Subcutaneous adipose tissue (tissue), 4 donors: ENCODE measurements around the gene ARHGAP1. TPM values are rescaled to one million over a fixed set of nuclear protein-coding genes. Genes with fewer than 3 reads are reported as not detected.

Experiments
- total RNA-seq, 4 donors: library from RNA; depleted of rRNA; stranded (reverse); fragments of >200 nt; gene quantifications; one replicate each; pipeline ENCODE4 v1.1.0, GENCODE V29; 2016
- TF ChIP-seq, protein P1 (sequence below): fragments of 450-650 bp; IDR thresholded peaks from one replicate; pipeline ENCODE4 v1.5.1; 2016; ENCODE audit warnings: low read depth, mild to moderate bottlenecking, control low read depth, antibody characterized with exemption, moderate library complexity

Gene ARHGAP1
- total RNA-seq, 4 donors from 2014 or later, result 45.2 to 64.2 (median 52.9) TPM

DNA sequence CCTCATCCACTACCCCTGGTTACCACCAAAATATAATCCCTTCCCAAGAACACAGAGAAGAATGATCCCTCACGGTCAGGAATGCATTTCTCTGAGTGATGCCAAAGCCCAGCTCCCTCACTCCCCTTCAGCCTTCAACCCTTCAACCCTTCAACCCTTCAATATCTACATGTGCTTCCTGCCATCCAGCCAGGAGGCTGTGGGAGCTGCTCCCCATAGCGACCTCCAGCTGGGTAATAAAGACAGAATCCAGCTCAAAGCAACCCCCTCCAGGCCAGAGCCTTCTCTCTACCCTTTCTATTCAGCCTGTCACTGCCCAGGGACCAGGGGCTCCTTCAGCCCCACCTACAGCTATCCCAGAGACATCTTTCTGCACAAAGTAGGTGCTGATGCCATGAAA is 2.7 kb downstream of the ARHGAP1 start:
- TF ChIP-seq, protein P1, sequence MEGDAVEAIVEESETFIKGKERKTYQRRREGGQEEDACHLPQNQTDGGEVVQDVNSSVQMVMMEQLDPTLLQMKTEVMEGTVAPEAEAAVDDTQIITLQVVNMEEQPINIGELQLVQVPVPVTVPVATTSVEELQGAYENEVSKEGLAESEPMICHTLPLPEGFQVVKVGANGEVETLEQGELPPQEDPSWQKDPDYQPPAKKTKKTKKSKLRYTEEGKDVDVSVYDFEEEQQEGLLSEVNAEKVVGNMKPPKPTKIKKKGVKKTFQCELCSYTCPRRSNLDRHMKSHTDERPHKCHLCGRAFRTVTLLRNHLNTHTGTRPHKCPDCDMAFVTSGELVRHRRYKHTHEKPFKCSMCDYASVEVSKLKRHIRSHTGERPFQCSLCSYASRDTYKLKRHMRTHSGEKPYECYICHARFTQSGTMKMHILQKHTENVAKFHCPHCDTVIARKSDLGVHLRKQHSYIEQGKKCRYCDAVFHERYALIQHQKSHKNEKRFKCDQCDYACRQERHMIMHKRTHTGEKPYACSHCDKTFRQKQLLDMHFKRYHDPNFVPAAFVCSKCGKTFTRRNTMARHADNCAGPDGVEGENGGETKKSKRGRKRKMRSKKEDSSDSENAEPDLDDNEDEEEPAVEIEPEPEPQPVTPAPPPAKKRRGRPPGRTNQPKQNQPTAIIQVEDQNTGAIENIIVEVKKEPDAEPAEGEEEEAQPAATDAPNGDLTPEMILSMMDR, result no peak

DNA sequence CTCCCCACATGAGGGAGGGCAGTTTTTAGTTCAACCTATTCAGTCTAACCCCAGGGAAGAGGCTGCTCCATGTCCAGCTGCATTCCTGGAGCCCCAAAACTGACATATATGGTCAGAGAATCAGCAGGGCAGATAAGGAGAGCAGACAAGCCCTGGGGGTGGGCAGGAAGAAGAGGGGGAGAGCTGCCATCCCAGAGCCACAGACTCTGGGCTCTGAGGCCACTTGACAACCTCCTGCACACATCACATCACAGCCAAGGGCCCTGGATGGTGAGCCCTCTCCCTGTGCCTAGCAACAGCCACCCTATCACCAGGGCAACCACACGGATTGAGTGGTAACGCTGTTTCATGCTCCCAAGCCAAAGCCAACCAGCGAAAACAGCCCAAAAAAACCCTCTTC is 3.1 kb downstream of the ARHGAP1 start:
- TF ChIP-seq, protein P1, result no peak

DNA sequence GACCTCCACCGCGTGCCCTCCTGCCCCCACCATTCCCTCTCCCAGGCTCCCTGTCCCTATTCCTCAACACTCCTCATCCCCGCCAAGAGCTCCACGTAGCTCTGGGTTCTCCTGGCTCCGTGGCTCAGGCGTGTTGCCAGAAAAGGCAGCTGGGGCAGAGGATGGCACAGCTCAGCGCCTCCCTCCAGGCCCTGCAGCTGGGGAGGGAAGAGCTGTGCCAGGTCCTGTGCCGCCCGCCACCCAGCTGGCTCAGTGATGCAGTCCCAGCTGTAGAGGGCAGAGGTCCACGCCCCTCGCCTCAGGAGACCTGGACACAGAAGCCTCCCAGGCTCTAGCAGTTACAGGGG is 4.2 kb downstream of the ARHGAP1 start:
- TF ChIP-seq, protein P1, result no peak

DNA sequence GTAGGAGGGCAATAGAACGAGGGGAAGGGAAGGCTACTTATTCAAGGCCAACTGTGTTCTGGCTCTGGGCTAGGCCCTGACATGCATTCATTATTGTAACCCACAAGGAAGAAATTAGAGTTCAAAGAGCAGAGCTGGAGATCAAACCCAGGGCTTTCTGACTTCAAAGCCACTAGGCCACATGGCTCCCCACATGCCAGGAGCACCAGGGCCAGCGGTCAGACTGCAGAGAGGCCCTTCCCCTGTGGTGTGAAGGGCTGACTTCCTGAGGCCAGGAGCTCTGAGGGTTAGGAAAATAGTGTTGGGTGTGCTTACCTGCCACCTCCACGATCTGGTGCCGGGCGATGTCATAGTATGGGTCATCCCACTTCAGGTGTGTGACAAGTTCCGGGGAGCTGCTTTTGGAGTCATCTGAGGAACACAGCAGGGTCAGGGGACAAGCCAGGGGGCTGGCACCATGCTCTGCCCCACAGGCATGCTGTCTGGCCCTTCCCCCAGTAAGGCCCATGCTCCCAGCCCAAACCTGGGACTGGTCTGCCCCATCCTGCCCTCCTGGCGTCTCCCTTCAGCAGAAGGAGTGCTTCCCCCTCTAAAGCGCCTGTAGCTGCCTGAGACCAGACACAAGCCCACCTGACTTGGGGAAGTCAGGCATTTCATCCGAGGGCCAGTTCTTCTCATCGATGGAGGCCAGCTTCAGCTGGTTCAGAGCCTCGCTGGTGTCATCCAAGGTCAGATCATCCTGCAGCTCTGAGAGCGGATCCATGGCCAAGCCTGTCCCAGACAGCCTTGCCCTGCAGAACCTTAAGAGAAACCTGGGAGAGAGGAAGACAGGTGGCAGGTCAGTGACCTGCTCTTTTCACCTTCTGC is 4.8 kb downstream of the ARHGAP1 start:
- TF ChIP-seq, protein P1, result no peak

DNA sequence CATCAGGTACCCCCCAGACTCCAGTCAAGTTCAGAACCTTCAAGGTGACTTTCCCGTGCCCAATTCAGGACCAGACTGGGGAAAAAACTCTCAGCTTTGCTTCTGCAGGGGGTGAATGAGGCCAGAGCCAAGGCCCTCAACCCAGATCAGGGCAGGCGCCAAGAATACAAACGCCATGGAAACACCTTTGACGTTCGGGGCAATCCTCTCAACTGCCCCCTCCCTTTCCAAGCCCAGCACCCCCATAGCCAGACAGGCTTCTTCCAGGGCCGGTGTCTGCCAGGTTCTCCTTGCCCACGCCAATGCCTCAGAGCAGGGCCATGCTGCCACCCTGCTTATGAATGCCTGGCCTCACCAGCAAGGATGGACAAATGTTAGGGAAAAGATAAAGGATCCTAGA is 5.8 kb downstream of the ARHGAP1 start:
- TF ChIP-seq, protein P1, result no peak

DNA sequence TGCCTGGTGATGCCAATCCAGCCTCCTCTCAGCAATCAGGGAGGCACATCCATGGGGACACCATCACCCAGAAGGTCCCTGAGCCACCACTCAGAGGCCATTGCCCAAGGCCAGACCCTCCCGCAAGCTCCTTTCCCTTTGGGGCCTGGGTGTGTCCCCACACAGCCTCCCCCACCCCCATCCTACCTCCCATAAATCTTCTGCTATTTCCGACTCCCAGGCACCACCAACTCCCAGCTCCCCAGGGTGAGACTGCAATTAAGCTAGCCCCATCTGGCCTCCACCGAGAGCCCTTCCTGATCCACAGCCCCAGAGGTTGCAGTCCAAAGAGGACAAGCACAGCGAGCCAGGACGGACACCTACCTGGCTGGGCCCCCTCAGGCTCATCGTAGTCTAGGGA is 6.3 kb downstream of the ARHGAP1 start:
- TF ChIP-seq, protein P1, result no peak

DNA sequence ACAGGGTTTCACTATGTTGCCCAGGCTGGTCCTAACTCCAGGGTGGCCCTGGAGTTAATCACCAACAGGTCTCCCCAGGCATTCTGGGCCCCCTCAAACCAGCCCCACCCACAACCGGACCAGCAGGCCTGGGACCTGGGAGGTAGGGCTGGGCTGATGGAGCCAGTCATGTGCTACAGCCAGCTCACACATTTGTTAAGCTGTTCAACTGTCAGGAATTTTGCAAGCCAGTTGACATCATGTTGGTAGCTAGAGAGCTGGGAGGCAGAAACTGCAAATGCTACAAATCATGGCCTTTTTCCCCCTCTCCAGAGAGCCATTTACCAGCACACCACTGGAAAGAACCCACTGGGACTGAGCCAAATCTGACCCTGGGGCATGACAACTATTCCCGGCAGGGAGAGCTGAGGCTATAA is 6.8 kb downstream of the ARHGAP1 start:
- TF ChIP-seq, protein P1, result no peak
